Measurements from ENCODE around the gene GARIN5B.

- no peak for TF ChIP-seq TAF1 (IDR thresholded peaks at IDR 0.05; ENCODE audit: low read depth, low read length)
- TF ChIP-seq POLR2A (IDR thresholded peaks at IDR 0.05; ENCODE audit: low read depth, low read length) = no peak
Observed at GRCh38 chr19:55370305-55370988, 7.4 kb upstream of the GARIN5B start, which contains the start of gene IL11.
